PC-3 (cell line): ENCODE results near the gene NPY.

Source experiments
- CTCF ChIP-seq: fragments of 300-600 bp; sonication (generic); conservative IDR thresholded peaks from 2 replicates; pipeline ENCODE4 v1.5.1; 2017; ENCODE audit warnings: antibody characterized with exemption, low read depth, mild to moderate bottlenecking, low read length
- EZH2 ChIP-seq: fragments of 300-600 bp; sonication (generic); IDR thresholded peaks from one replicate; pipeline ENCODE4 v1.6.1; 2017; ENCODE audit warnings: antibody characterized with exemption, mild to moderate bottlenecking, low read length; ENCODE audit not compliant: unreplicated experiment

- TF ChIP-seq CTCF = no peak
- no peak for TF ChIP-seq EZH2
These were observed 52.5 kb downstream of the NPY start for GRCh38 chr7:24336461-24336860.
